ENCODE results near the gene PRPSAP2. TPM values are rescaled to one million over a fixed set of nuclear protein-coding genes. Genes with fewer than 3 reads are reported as not detected.

Gene PRPSAP2
- 39.7 and 40.7 TPM in 2 replicates for total RNA-seq

GRCh38 chr17:18857864-18858566 is at the start of gene PRPSAP2:
Gene PRPSAP2 (plus strand): TSS chr17:18858131. CDS start chr17:18865834, 7,703 bp downstream.

GRCh38 chr17:18951941-18952842 is 94.3 kb downstream of the PRPSAP2 start, which contains the start of gene SLC5A10:
Gene SLC5A10 (plus strand): TSS chr17:18952165. CDS start chr17:18952206, 41 bp downstream.

Other genes with a start within 250 kb of the PRPSAP2 start
- gene TBC1D28, start 213.7 kb upstream of the PRPSAP2 start, total RNA-seq = not detected in 2 replicates
- gene FOXO3B, start 175.8 kb upstream of the PRPSAP2 start, total RNA-seq = 1.2 and 1.8 TPM in 2 replicates
- gene FBXW10, start 114.1 kb upstream of the PRPSAP2 start, total RNA-seq = under 0.01 TPM in 2 replicates
- 46.9 and 50.1 TPM in 2 replicates for gene TVP23B, start 76.9 kb upstream of the PRPSAP2 start, total RNA-seq
- gene SLC5A10, start 94.0 kb downstream of the PRPSAP2 start, total RNA-seq = not detected in 2 replicates
- gene FAM83G, start 146.6 kb downstream of the PRPSAP2 start, total RNA-seq = 5.7 and 6.4 TPM in 2 replicates
- 170 and 224 TPM in 2 replicates for gene GRAP, start 188.8 kb downstream of the PRPSAP2 start, total RNA-seq

All from dermis lymphatic vessel endothelial cell (primary cell).